NT2/D1 (cell line): ENCODE measurements around the gene NOTCH1.

Source experiments
- SUZ12 ChIP-seq: IDR thresholded peaks from 2 replicates; pipeline ENCODE4 v1.6.1; 2011; ENCODE audit not compliant: insufficient read length, insufficient read depth; ENCODE audit errors: extremely low read depth
- ZNF274 ChIP-seq: IDR thresholded peaks from 2 replicates; pipeline ENCODE4 v1.6.1; 2011; ENCODE audit warnings: mild to moderate bottlenecking, low read depth, low read length

DNA sequence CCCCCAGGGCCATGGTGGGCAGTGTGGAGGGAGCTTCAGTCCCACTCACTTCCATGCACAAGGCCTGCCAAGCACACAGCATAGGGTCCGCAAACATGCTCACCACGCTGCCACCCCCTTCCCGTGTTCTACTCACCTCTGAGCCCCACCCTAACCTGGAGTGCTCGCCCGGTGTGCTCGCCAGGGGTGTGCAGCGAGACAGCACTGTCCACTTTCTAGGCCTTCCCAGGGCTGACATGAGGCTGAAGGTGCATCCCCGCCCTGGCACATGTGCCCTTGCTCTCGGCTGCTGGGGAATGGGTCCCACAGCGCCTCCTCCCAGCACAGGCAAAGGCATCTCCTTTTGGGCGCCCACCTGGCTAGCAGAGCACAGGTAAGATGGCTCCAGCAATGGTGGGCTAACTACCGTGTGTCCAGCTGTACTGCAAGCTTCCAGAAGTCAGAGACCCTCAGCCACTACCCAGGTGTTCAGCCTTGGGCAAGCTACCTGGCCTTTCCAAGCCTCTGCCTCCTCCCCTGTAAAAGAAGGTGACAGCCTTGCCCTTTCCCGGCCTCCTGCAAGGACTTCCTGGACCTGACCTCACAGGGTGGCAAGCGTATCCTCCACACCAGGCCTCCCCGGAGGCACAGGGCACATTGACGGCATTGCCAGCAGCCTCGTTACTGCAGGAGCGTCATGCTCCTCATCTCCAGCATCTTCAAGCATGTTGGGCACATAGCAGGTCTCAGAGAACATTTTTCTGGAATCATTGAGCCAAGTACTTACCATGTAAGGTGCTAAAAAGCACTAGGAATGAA, 58.8 kb downstream of the NOTCH1 start:
- no peak for TF ChIP-seq SUZ12
- no peak for TF ChIP-seq ZNF274
